ENCODE results near the gene LAG3.

LAG3 gene

GRCh38 chr12:6768437-6768914, 3.8 kb upstream of the LAG3 start:
- Histone ChIP-seq H4K20me1 (ENCODE audit: insufficient read depth, low read length, poor library complexity, severe bottlenecking) (peaks cover 19% of the 10 kb centered on the region), H3K9me3 (ENCODE audit: insufficient read depth, low read depth, low read length) (no peaks in the 10 kb centered on the region), H3F3A (ENCODE audit: low read depth) (0 out of 2 replicates have a peak, but pooled peaks cover 5% of the 10 kb centered on the region), H3K9ac (ENCODE audit: low read depth, low read length, poor library complexity, severe bottlenecking) (peak overlapping the region; percentile 72), H3K27me3 (ENCODE audit: insufficient read depth, low read length, poor library complexity, severe bottlenecking) (no peaks in the 10 kb centered on the region), H2AFZ (ENCODE audit: low read length) (no peak overlapping the region), H3K36me3 (ENCODE audit: insufficient read depth, low read length) (peaks cover 3% of the 10 kb centered on the region; the same call in 1 of the 2 replicates), H3K4me3 (ENCODE audit: low read length, poor library complexity, severe bottlenecking) (peak overlapping the region; percentile 73), H3K79me2 (ENCODE audit: insufficient read depth, low read length) (peaks cover 42% of the 10 kb centered on the region), H3K4me1 (ENCODE audit: insufficient read depth, low read length, poor library complexity, severe bottlenecking) (peaks cover 46% of the 10 kb centered on the region), H3K9me2 (replicated peaks; ENCODE audit: low read depth, low read length) (no peaks in the 10 kb centered on the region), H3K4me2 (ENCODE audit: low read depth, low read length, poor library complexity, severe bottlenecking) (peak overlapping the region; percentile 93)
- TF ChIP-seq EZH2phosphoT487 (IDR thresholded peaks at IDR 0.05; ENCODE audit: borderline replicate concordance), result no peak
- TF ChIP-seq CTCF (conservative IDR thresholded peaks at IDR 0.05; ENCODE audit: low read length), result no peak

- no peaks in the 10 kb centered on the region for H3K27me3 ChIP-seq (ENCODE audit: insufficient read depth, low read length, poor library complexity, severe bottlenecking)
- no peaks in the 10 kb centered on the region for H3K9me2 ChIP-seq (replicated peaks; ENCODE audit: low read depth, low read length)
- TF ChIP-seq EZH2phosphoT487 (IDR thresholded peaks at IDR 0.05; ENCODE audit: borderline replicate concordance) (no peak), CTCF (conservative IDR thresholded peaks at IDR 0.05; ENCODE audit: low read length) (no peak)
- H3K9me3 ChIP-seq (ENCODE audit: insufficient read depth, low read depth, low read length), result no peaks in the 10 kb centered on the region
- H4K20me1 ChIP-seq (ENCODE audit: insufficient read depth, low read length, poor library complexity, severe bottlenecking), result peaks cover 19% of the 10 kb centered on the region
- peak overlapping the region; percentile 93 for H3K4me2 ChIP-seq (ENCODE audit: low read depth, low read length, poor library complexity, severe bottlenecking)
- peaks cover 41% of the 10 kb centered on the region for H3K4me1 ChIP-seq (ENCODE audit: insufficient read depth, low read length, poor library complexity, severe bottlenecking)
- peaks cover 42% of the 10 kb centered on the region for H3K79me2 ChIP-seq (ENCODE audit: insufficient read depth, low read length)
- peak overlapping the region; percentile 73 for H3K4me3 ChIP-seq (ENCODE audit: low read length, poor library complexity, severe bottlenecking)
- 0 out of 2 replicates have a peak, but pooled peaks cover 5% of the 10 kb centered on the region for H3F3A ChIP-seq (ENCODE audit: low read depth)
- H2AFZ ChIP-seq (ENCODE audit: low read length), result no peak overlapping the region
- peak overlapping the region; percentile 72 for H3K9ac ChIP-seq (ENCODE audit: low read depth, low read length, poor library complexity, severe bottlenecking)
- H3K36me3 ChIP-seq (ENCODE audit: insufficient read depth, low read length), result peaks cover 3% of the 10 kb centered on the region; the same call in 1 of the 2 replicates
These were observed 3.3 kb upstream of the LAG3 start for GRCh38 chr12:6768990-6769389.

GRCh38 chr12:6769666-6770065, 2.7 kb upstream of the LAG3 start:
- H3K4me3 ChIP-seq (ENCODE audit: low read length, poor library complexity, severe bottlenecking), result peak overlapping the region; percentile 73

More at GRCh38 chr12:6769666-6770065, 2.7 kb upstream of the LAG3 start:
- TF ChIP-seq CTCF (conservative IDR thresholded peaks at IDR 0.05; ENCODE audit: low read length), result no peak
- no peak for TF ChIP-seq EZH2phosphoT487 (IDR thresholded peaks at IDR 0.05; ENCODE audit: borderline replicate concordance)
- Histone ChIP-seq H2AFZ (ENCODE audit: low read length) (no peak overlapping the region), H4K20me1 (ENCODE audit: insufficient read depth, low read length, poor library complexity, severe bottlenecking) (peaks cover 19% of the 10 kb centered on the region), H3K9me2 (replicated peaks; ENCODE audit: low read depth, low read length) (no peaks in the 10 kb centered on the region), H3K4me1 (ENCODE audit: insufficient read depth, low read length, poor library complexity, severe bottlenecking) (peaks cover 38% of the 10 kb centered on the region), H3K36me3 (ENCODE audit: insufficient read depth, low read length) (peaks cover 3% of the 10 kb centered on the region; the same call in 1 of the 2 replicates), H3F3A (ENCODE audit: low read depth) (0 out of 2 replicates have a peak, but pooled peaks cover 5% of the 10 kb centered on the region), H3K9ac (ENCODE audit: low read depth, low read length, poor library complexity, severe bottlenecking) (no peak overlapping the region), H3K9me3 (ENCODE audit: insufficient read depth, low read depth, low read length) (no peaks in the 10 kb centered on the region), H3K27me3 (ENCODE audit: insufficient read depth, low read length, poor library complexity, severe bottlenecking) (no peaks in the 10 kb centered on the region), H3K79me2 (ENCODE audit: insufficient read depth, low read length) (peaks cover 42% of the 10 kb centered on the region), H3K4me2 (ENCODE audit: low read depth, low read length, poor library complexity, severe bottlenecking) (peak overlapping the region; percentile 93)

All from Loucy (cell line).